Endodermal cell (in vitro differentiated cells): ENCODE results near the gene POLR1B. TPM values are rescaled to one million over a fixed set of nuclear protein-coding genes. Genes with fewer than 3 reads are reported as not detected.
"Not testable (repeated sequence)": the region's sequence is repeated elsewhere in the genome, so short reads cannot be mapped to it uniquely, and the experiment has no call there.

ENCODE experiments used
- DNase-seq: peaks from one replicate; pipeline ENCODE4 v3.0.0-alpha.2; 2017
- H3K27ac ChIP-seq: 2 replicates; pipeline ENCODE4 v1.5.1; 2013; ENCODE audit warnings: mild to moderate bottlenecking, low read depth, low read length, moderate library complexity
- H3K27me3 ChIP-seq: 2 replicates; pipeline ENCODE4 v1.6.1; 2013; ENCODE audit warnings: mild to moderate bottlenecking, low read length, moderate library complexity; ENCODE audit not compliant: insufficient read depth, control insufficient read depth, poor library complexity, severe bottlenecking
- H3K36me3 ChIP-seq: 2 replicates; pipeline ENCODE4 v1.7.0; 2013; ENCODE audit warnings: mild to moderate bottlenecking, low read length, moderate library complexity; ENCODE audit not compliant: control insufficient read depth, insufficient read depth
- H3K4me1 ChIP-seq: one replicate; pipeline ENCODE4 v1.7.0; 2013; ENCODE audit warnings: low read length; ENCODE audit not compliant: control insufficient read depth, insufficient read depth
- H3K4me3 ChIP-seq: 2 replicates; pipeline ENCODE4 v1.5.1; 2013; ENCODE audit warnings: mild to moderate bottlenecking, low read length, moderate library complexity
- H3K9ac ChIP-seq: 2 replicates; pipeline ENCODE4 v1.6.1; 2013; ENCODE audit warnings: mild to moderate bottlenecking, low read length, moderate library complexity; ENCODE audit not compliant: poor library complexity, severe bottlenecking; ENCODE audit errors: extremely low read depth
- H3K9me3 ChIP-seq: 2 replicates; pipeline ENCODE4 v1.6.1; 2013; ENCODE audit warnings: mild to moderate bottlenecking, low read length, moderate library complexity; ENCODE audit not compliant: control insufficient read depth
- H3K27ac Mint-ChIP-seq: 2 replicates; pipeline ENCODE4 v1.8.0; 2020; ENCODE audit warnings: mixed read lengths
- H3K27me3 Mint-ChIP-seq: 2 replicates; pipeline ENCODE4 v1.8.0; 2021; ENCODE audit warnings: mild to moderate bottlenecking, mixed read lengths; ENCODE audit not compliant: insufficient read depth
- H3K36me3 Mint-ChIP-seq: 2 replicates; pipeline ENCODE4 v1.8.0; 2020; ENCODE audit warnings: low read depth, mixed read lengths
- H3K4me1 Mint-ChIP-seq: 2 replicates; pipeline ENCODE4 v1.8.0; 2020; ENCODE audit warnings: mixed read lengths
- H3K4me3 Mint-ChIP-seq: 2 replicates; pipeline ENCODE4 v1.8.0; 2020; ENCODE audit warnings: mild to moderate bottlenecking, moderate library complexity, mixed read lengths
- H3K9me3 Mint-ChIP-seq: 2 replicates; pipeline ENCODE4 v1.8.0; 2020; ENCODE audit warnings: mild to moderate bottlenecking, mixed read lengths
- WGBS, 2 experiments: methylation state at CpG; one replicate each; pipeline versions ENCODE4 v1.1.5 to v1.1.7; 2013; ENCODE audit warnings: missing lambda C conversion rate in 2 of 2, mixed read lengths in 1 of 2; ENCODE audit not compliant: insufficient coverage in 1 of 2, insufficient read length in 1 of 2; 5-methylcytosine and 5-hydroxymethylcytosine counted together
- total RNA-seq, 2 donors: library from RNA; stranded (reverse); fragmentation: NEBNext Ultra II Directional in 1 of 2; extraction: Animal tissue kit (Norgen Biotek cat#: 25700) in 1 of 2; gene quantifications; 2 replicates in 1 of 2; 3 replicates in 1 of 2; pipeline ENCODE4 v1.2.1, GENCODE V29; 2021
- TF ChIP-seq, protein P1 (sequence below): fragments of 200-600 bp; sonication (generic); conservative IDR thresholded peaks from 2 replicates; pipeline ENCODE4 v1.5.0; 2021; ENCODE audit warnings: antibody characterized with exemption, mild to moderate bottlenecking

Gene POLR1B
- total RNA-seq, 2 donors from 2014 or later: 25.6 to 31.9 TPM

DNA sequence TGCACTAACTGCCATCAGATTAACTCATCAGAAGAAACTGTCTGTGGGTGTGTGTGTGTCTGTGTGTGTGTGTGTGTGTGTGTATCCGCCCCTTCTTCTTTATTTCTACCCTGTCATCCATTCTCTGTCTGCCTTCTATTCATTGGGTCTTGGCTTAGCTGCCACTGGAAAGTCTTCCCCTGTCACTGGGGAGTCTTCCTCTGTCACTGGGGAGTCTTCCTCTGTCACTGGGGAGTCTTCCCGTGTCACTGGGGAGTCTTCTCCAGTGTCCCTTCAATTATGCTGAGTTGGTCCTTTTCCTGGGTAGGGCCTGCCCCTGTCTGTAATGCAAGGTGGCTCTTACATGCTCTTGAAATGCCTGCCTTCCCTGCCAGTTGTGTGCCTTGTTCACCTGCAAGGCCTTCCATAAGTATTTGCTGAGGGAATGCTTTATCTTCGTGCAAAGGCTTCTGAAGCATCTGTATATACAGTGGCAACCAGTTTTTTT is 18.9 kb upstream of the POLR1B start:
- Mint-ChIP-seq H3K27ac (no peak overlapping the region), H3K4me1 (no peaks in the 10 kb centered on the region), H3K36me3 (peaks cover 69% of the 10 kb centered on the region), H3K27me3 (no peaks in the 10 kb centered on the region), H3K4me3 (no peak overlapping the region), H3K9me3 (no peaks in the 10 kb centered on the region)
- H3K27me3 ChIP-seq: no peaks in the 10 kb centered on the region
- H3K4me1 ChIP-seq: no peaks in the 10 kb centered on the region
- H3K9me3 ChIP-seq: no peaks in the 10 kb centered on the region
- H3K9ac ChIP-seq: no peak overlapping the region
- no peak overlapping the region for H3K27ac ChIP-seq
- TF ChIP-seq, protein P1, sequence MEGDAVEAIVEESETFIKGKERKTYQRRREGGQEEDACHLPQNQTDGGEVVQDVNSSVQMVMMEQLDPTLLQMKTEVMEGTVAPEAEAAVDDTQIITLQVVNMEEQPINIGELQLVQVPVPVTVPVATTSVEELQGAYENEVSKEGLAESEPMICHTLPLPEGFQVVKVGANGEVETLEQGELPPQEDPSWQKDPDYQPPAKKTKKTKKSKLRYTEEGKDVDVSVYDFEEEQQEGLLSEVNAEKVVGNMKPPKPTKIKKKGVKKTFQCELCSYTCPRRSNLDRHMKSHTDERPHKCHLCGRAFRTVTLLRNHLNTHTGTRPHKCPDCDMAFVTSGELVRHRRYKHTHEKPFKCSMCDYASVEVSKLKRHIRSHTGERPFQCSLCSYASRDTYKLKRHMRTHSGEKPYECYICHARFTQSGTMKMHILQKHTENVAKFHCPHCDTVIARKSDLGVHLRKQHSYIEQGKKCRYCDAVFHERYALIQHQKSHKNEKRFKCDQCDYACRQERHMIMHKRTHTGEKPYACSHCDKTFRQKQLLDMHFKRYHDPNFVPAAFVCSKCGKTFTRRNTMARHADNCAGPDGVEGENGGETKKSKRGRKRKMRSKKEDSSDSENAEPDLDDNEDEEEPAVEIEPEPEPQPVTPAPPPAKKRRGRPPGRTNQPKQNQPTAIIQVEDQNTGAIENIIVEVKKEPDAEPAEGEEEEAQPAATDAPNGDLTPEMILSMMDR: no peak
- 96 to 100% methylated on average over 1 to 3 of the region's 3 CpGs for WGBS, 2 experiments
- H3K4me3 ChIP-seq: no peak overlapping the region
- no peak for DNase-seq
- H3K36me3 ChIP-seq: peaks cover 47% of the 10 kb centered on the region

DNA sequence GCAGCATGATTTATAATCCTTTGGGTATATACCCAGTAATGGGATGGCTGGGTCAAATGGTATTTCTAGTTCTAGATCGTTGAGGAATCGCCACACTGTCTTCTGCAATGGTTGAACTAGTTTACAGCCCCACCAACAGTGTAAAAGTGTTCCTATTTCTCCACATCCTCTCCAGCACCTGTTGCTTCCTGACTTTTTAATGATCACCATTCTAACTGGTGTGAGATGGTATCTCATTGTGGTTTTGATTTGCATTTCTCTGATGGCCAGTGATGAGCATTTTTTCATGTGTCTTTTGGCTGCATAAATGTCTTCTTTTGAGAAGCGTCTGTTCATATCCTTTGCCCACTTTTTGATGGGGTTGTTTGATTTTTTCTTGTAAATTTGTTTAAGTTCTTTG is 18.0 kb upstream of the POLR1B start:
- not testable (repeated sequence) for H3K4me1 ChIP-seq, H3K4me3 Mint-ChIP-seq, DNase-seq, H3K4me1 Mint-ChIP-seq, H3K27me3 Mint-ChIP-seq, H3K4me3 ChIP-seq, H3K27me3 ChIP-seq, H3K27ac Mint-ChIP-seq, H3K27ac ChIP-seq, H3K9me3 ChIP-seq, H3K9ac ChIP-seq, H3K9me3 Mint-ChIP-seq
- peaks cover 71% of the 10 kb centered on the region for H3K36me3 Mint-ChIP-seq
- H3K36me3 ChIP-seq: peaks cover 49% of the 10 kb centered on the region
- 100% methylated on average over 2 of the region's 3 CpGs; no CpG with 5 or more reads in 1 of the 2 experiments for WGBS, 2 experiments

DNA sequence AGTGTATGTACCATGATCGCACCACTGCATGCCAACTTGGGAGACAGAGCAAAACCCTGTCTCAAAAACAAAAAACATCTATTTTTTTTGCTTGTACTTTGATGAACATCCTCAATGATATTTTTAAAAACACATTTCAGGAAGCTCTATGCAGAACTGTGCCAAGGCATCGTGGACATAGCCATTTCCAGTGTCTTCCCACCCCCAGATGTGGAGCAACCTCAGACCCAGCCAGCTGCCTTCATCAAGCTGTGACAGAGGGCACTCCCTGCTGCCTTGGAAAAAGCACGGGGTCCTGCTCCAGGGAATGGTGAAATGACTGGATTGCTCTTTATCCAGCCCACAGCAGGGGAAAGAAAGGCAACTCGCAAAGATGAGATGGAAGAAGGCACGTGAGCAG is 13.7 kb upstream of the POLR1B start:
- no peak overlapping the region for H3K27ac Mint-ChIP-seq
- H3K27ac ChIP-seq: no peak overlapping the region
- H3K9ac ChIP-seq: no peak overlapping the region
- no peaks in the 10 kb centered on the region for H3K27me3 ChIP-seq
- TF ChIP-seq, protein P1: no peak
- WGBS, 2 experiments: 96 to 100% methylated on average over 5 of the region's 5 CpGs
- H3K4me1 ChIP-seq: no peaks in the 10 kb centered on the region
- no peaks in the 10 kb centered on the region for H3K27me3 Mint-ChIP-seq
- no peaks in the 10 kb centered on the region for H3K9me3 Mint-ChIP-seq
- H3K36me3 Mint-ChIP-seq: peaks cover 69% of the 10 kb centered on the region
- H3K36me3 ChIP-seq: peaks cover 48% of the 10 kb centered on the region
- H3K9me3 ChIP-seq: no peaks in the 10 kb centered on the region
- H3K4me3 Mint-ChIP-seq: no peak overlapping the region
- DNase-seq: no peak
- no peaks in the 10 kb centered on the region for H3K4me1 Mint-ChIP-seq
- H3K4me3 ChIP-seq: no peak overlapping the region

DNA sequence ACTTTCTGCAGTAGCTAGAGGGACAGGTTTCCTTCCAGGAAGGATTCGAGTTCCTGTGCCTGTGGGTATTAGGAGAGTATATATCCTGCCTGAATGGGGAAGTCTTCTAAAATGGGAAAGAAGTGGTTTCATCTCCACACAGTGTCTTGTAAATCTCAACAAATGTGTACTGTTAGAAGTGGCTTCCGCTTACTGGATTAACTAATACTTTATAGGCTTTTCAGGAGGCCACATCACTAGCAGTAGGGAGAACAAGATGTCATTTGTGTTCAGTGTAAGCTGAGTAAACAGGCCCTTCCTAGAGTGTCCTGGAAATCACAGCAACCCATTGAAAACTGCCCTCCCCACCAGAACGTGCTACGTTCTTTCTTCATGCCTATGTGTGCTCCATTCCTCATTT is 12.5 kb upstream of the POLR1B start:
- no peak overlapping the region for H3K4me3 ChIP-seq
- 87 to 100% methylated on average over 3 to 4 of the region's 4 CpGs for WGBS, 2 experiments
- TF ChIP-seq, protein P1: no peak
- H3K27me3 Mint-ChIP-seq: no peaks in the 10 kb centered on the region
- no peak for DNase-seq
- no peak overlapping the region for H3K27ac ChIP-seq
- H3K4me1 Mint-ChIP-seq: no peaks in the 10 kb centered on the region
- no peak overlapping the region for H3K9ac ChIP-seq
- H3K9me3 ChIP-seq: no peaks in the 10 kb centered on the region
- H3K36me3 ChIP-seq: peaks cover 51% of the 10 kb centered on the region
- H3K27ac Mint-ChIP-seq: no peak overlapping the region
- no peaks in the 10 kb centered on the region for H3K9me3 Mint-ChIP-seq
- H3K27me3 ChIP-seq: no peaks in the 10 kb centered on the region
- peaks cover 58% of the 10 kb centered on the region for H3K36me3 Mint-ChIP-seq
- H3K4me1 ChIP-seq: no peaks in the 10 kb centered on the region
- H3K4me3 Mint-ChIP-seq: no peak overlapping the region
